OCI-LY3 (cell line): ENCODE results near the gene APOL1.

Source experiments
- CTCF ChIP-seq: fragments of 200-600, 300-600 bp; sonication (generic); IDR thresholded peaks from 2 replicates; pipeline ENCODE4 v1.5.1; 2014; ENCODE audit warnings: antibody characterized with exemption, low read length, low read depth
- EZH2phosphoT487 ChIP-seq: fragments of 200-600 bp; shearing (Covaris generic); IDR thresholded peaks from 2 replicates; pipeline ENCODE4 v1.6.1; 2018; ENCODE audit warnings: antibody characterized with exemption, mixed run types, low read depth

- no peak for TF ChIP-seq CTCF
- no peak for TF ChIP-seq EZH2phosphoT487
Observed at GRCh38 chr22:36256478-36256877, 3.5 kb downstream of the APOL1 start.
